Prostate gland (tissue), 2 donors: ENCODE results near the gene MAGEB10. TPM values are rescaled to one million over a fixed set of nuclear protein-coding genes. Genes with fewer than 3 reads are reported as not detected.

Experiments
- DNase-seq: peaks from one replicate; pipeline ENCODE4 v3.0.0-alpha.2; 2019; ENCODE audit warnings: low spot score
- H3K27ac ChIP-seq, 2 donors: fragments of 200-600 bp; sonication (generic); 2 replicates each; pipeline ENCODE4 v1.5.1; 2017 to 2019
- H3K27me3 ChIP-seq: fragments of 200-600 bp; sonication (generic); replicated peaks from 2 replicates; pipeline ENCODE4 v1.5.1; 2019; ENCODE audit not compliant: insufficient read depth
- H3K36me3 ChIP-seq, 2 donors: fragments of 200-600 bp; sonication (generic); 1 replicate in 1 of 2; 2 replicates in 1 of 2; pipeline versions ENCODE4 v1.5.1 to v1.8.1; 2017 to 2019
- H3K4me1 ChIP-seq: fragments of 200-600 bp; sonication (generic); replicated peaks from 2 replicates; pipeline ENCODE4 v1.5.1; 2019
- H3K4me3 ChIP-seq, 2 donors: fragments of 200-600 bp; sonication (generic); 2 replicates each; pipeline ENCODE4 v1.5.1; 2017 to 2019
- H3K9me3 ChIP-seq: fragments of 200-600 bp; sonication (generic); 2 replicates; pipeline ENCODE4 v1.5.1; 2017
- POLR2A ChIP-seq: fragments of 450-650 bp; IDR thresholded peaks from one replicate; pipeline ENCODE4 v1.6.1; 2016; ENCODE audit warnings: antibody characterized with exemption, mild to moderate bottlenecking
- POLR2AphosphoS5 ChIP-seq: sonication (generic); formaldehyde crosslinking; IDR thresholded peaks from one replicate; pipeline ENCODE4 v1.6.1; 2017; ENCODE audit warnings: antibody characterized with exemption
- WGBS: methylation state at CpG from one replicate; pipeline ENCODE4 v1.1.5; 2018; 5-methylcytosine and 5-hydroxymethylcytosine counted together
- intact Hi-C: fragments of 100-400 bp; cut with DNase I; formaldehyde crosslinking; loops from one replicate; pipeline ENCODE4 v1.14.2; 2022
- total RNA-seq, 2 donors: library from RNA; depleted of rRNA; stranded (reverse); fragments of >200 nt; gene quantifications; one replicate each; pipeline ENCODE4 v1.1.0, GENCODE V29; 2016
- TF ChIP-seq, protein P1 (sequence below), 4 experiments: fragments of 200-600 bp in 2 of 4; fragments of 450-650 bp in 2 of 4; sonication (generic) in 2 of 4; IDR thresholded peaks; 1 replicate in 3 of 4; 2 replicates in 1 of 4; pipeline ENCODE4 v1.5.1; 2016 to 2019; ENCODE audit warnings: antibody characterized with exemption in 4 of 4, mild to moderate bottlenecking in 2 of 4, moderate library complexity in 2 of 4

MAGEB10 gene
- total RNA-seq, 2 donors from 2014 or later = 4.2 TPM; not detected in 1

DNA sequence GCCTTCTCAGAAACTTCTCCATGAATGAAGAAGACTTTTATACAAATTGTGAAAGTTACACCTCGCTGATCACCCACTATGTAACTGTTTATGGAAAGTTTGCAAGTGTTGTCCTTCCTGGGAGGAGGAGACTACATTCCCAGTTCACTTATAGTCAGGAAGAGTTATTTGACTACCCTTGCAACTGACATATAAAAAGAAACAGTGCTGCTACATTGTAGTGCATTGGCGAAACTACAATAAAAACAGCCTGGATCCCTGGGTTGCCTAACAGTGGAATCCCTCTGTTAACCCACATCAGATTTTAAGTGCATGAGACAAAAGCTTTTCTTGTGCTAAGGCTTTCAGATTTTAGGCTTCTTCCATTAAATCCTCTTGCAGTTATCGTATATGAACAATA, 30.4 kb downstream of the MAGEB10 start:
- no peak for DNase-seq
- Histone ChIP-seq H3K36me3 (no peaks in the 10 kb centered on the region), H3K9me3 (no peaks in the 10 kb centered on the region), H3K27me3 (no peaks in the 10 kb centered on the region), H3K27ac (no peak overlapping the region), H3K4me1 (no peaks in the 10 kb centered on the region), H3K4me3 (no peak overlapping the region)
- intact Hi-C loops = no loop called here
- TF ChIP-seq, protein P1, sequence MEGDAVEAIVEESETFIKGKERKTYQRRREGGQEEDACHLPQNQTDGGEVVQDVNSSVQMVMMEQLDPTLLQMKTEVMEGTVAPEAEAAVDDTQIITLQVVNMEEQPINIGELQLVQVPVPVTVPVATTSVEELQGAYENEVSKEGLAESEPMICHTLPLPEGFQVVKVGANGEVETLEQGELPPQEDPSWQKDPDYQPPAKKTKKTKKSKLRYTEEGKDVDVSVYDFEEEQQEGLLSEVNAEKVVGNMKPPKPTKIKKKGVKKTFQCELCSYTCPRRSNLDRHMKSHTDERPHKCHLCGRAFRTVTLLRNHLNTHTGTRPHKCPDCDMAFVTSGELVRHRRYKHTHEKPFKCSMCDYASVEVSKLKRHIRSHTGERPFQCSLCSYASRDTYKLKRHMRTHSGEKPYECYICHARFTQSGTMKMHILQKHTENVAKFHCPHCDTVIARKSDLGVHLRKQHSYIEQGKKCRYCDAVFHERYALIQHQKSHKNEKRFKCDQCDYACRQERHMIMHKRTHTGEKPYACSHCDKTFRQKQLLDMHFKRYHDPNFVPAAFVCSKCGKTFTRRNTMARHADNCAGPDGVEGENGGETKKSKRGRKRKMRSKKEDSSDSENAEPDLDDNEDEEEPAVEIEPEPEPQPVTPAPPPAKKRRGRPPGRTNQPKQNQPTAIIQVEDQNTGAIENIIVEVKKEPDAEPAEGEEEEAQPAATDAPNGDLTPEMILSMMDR (IDR thresholded peaks at IDR 0.05) = no peak
- TF ChIP-seq POLR2A (no peak), POLR2AphosphoS5 (no peak)
- 76% methylated on average over 3 of the region's 3 CpGs for WGBS

DNA sequence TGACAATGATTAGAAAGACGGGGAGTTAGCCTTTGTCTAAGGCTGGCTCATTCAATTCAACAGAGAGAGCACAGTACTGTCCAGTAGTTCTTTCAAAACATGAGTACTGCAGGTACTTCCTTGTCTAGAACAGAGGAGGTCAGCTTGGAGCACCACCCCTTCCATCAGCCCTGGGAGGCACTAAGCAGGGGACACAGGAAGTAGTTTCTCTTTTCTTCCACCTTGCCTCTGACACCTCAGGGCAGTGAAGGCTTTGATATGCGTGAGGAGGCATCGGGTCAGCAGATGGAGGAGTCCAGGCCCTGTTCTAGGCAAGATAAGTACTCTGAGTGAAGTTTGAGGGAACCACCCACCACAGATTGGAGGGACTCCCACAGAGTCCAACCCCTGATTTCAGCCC, 33.1 kb downstream of the MAGEB10 start:
- H3K36me3 ChIP-seq = no peaks in the 10 kb centered on the region
- no peaks in the 10 kb centered on the region for H3K27me3 ChIP-seq
- DNase-seq = no peak
- no peak overlapping the region for H3K27ac ChIP-seq
- no peak overlapping the region for H3K4me3 ChIP-seq
- no peaks in the 10 kb centered on the region for H3K9me3 ChIP-seq
- TF ChIP-seq, protein P1 (IDR thresholded peaks at IDR 0.05) = no peak
- TF ChIP-seq POLR2A = no peak
- H3K4me1 ChIP-seq = no peaks in the 10 kb centered on the region
- WGBS = 88% methylated on average over 3 of the region's 3 CpGs
- intact Hi-C loops = no loop called here

DNA sequence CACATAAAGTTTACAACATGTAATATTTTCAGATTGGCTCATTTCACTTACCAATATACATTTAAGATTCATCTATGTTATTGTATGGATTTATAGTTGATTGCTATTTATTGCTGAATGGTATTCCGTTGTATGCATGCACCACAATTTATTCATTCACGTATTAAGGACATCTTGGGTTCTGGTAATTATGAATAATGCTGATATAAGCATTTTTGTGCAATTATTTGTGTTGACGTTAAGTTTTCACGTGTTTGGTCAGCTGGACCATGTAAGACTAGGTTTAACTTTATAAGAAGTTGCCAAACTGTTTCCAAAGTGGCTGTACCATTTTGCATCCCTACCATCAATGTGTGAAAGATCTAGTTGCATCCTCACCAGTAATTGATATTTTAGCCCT, 35.1 kb downstream of the MAGEB10 start:
- no peak for DNase-seq
- TF ChIP-seq, protein P1 (IDR thresholded peaks at IDR 0.05) = no peak
- TF ChIP-seq POLR2AphosphoS5 (no peak), POLR2A (no peak)
- Histone ChIP-seq H3K27me3 (no peaks in the 10 kb centered on the region), H3K4me1 (no peaks in the 10 kb centered on the region), H3K36me3 (no peaks in the 10 kb centered on the region), H3K9me3 (no peaks in the 10 kb centered on the region), H3K27ac (no peak overlapping the region), H3K4me3 (no peak overlapping the region)
- WGBS = 89% methylated on average over 4 of the region's 4 CpGs
- intact Hi-C loops = no loop called here

DNA sequence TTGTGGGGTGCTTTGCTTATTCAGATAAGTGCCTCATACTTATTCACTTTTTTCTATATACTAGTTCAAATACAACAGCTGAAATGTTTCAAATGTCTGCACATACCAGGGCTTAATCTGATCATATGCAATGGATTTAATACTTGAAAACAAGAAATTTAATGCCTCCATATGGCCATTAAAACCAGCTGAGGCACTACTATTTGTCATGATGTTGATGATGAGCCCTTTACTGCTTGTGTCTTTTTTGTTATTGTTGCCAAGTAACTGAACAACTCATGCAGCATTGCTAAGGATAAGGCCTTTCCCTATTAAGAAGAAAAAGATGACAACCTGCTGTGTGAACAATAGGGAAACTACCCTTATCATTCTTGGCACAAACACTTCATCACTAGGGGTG, 52.5 kb downstream of the MAGEB10 start:
- H3K4me3 ChIP-seq = no peak overlapping the region
- no peaks in the 10 kb centered on the region for H3K36me3 ChIP-seq
- H3K27me3 ChIP-seq = no peaks in the 10 kb centered on the region
- DNase-seq = no peak
- H3K27ac ChIP-seq = no peak overlapping the region
- TF ChIP-seq, protein P1 (IDR thresholded peaks at IDR 0.05) = no peak
- TF ChIP-seq POLR2A (no peak), POLR2AphosphoS5 (no peak)
- H3K9me3 ChIP-seq = no peaks in the 10 kb centered on the region
- H3K4me1 ChIP-seq = no peaks in the 10 kb centered on the region
- intact Hi-C loops = no loop called here

DNA sequence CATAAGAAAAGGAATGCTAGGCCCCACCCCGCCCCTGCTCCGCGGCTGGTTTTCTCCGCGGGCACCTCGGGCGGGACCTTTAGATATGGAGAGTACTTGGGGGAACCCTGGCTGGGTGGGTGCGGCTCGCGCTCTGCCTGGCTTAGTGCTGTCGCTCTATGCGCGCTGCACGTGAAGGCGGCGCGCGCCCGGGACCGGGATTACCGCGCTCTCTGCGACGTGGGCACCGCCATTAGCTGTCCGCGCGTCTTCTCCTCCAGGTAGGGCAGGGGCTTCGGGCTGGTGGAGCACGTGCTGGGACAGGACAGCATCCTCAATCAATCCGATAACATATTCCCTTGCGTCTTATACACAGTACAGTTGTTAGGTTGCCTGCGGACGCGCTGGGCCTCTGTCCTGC, 56.0 kb downstream of the MAGEB10 start:
- Histone ChIP-seq H3K4me1 (no peaks in the 10 kb centered on the region), H3K4me3 (no peak overlapping the region), H3K36me3 (no peaks in the 10 kb centered on the region), H3K27me3 (no peaks in the 10 kb centered on the region), H3K9me3 (no peaks in the 10 kb centered on the region), H3K27ac (no peak overlapping the region)
- 47% methylated on average over 17 of the region's 35 CpGs for WGBS
- TF ChIP-seq, protein P1 (IDR thresholded peaks at IDR 0.05) = no peak
- TF ChIP-seq POLR2A = no peak
- TF ChIP-seq POLR2AphosphoS5 = no peak
- no peak for DNase-seq
- intact Hi-C loops = no loop called here

Other genes starting within 250 kb of the MAGEB10 start
- 100 to 1,000 TPM in 1 of 2 donors, not detected in 1; 107 TPM for gene DCAF8L2, start 217.6 kb upstream of the MAGEB10 start, total RNA-seq
- 1 to 10 TPM in 1 of 2 donors, not detected in 1; 1.0 TPM for gene DCAF8L1, start 173.5 kb downstream of the MAGEB10 start, total RNA-seq